PC-3 (cell line): ENCODE results near the gene CLDN24.

Experiments
- EZH2 ChIP-seq: fragments of 300-600 bp; sonication (generic); IDR thresholded peaks from one replicate; pipeline ENCODE4 v1.6.1; 2017; ENCODE audit warnings: antibody characterized with exemption, mild to moderate bottlenecking, low read length; ENCODE audit not compliant: unreplicated experiment
- EZH2phosphoT487 ChIP-seq: fragments of 300-600 bp; sonication (generic); IDR thresholded peaks from 2 replicates; pipeline ENCODE4 v1.6.1; 2018; ENCODE audit warnings: mild to moderate bottlenecking, antibody characterized with exemption, low read length, borderline replicate concordance
- TF ChIP-seq, protein P1 (sequence below): fragments of 300-600 bp; sonication (generic); conservative IDR thresholded peaks from 2 replicates; pipeline ENCODE4 v1.5.1; 2017; ENCODE audit warnings: antibody characterized with exemption, low read depth, mild to moderate bottlenecking, low read length

DNA sequence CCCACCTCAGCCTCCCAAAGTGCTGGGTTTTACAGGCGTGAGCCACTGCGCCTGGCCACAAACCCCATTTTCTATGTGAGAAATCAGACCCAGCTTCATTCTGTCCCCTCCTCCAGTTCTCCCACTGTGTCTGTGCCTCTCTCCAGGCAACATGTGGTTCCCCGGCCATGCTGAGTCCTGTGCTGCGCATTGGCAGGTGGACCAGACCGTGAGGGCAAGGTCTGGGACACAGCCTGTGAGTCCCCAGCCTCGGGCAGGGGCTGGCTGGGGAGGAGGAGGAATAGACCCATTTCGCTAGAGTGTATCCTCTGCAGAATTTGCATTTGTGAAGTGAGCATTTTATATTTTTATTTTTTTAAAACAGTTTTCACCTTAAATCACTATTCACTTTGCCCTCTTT, 21.5 kb upstream of the CLDN24 start:
- TF ChIP-seq, protein P1, sequence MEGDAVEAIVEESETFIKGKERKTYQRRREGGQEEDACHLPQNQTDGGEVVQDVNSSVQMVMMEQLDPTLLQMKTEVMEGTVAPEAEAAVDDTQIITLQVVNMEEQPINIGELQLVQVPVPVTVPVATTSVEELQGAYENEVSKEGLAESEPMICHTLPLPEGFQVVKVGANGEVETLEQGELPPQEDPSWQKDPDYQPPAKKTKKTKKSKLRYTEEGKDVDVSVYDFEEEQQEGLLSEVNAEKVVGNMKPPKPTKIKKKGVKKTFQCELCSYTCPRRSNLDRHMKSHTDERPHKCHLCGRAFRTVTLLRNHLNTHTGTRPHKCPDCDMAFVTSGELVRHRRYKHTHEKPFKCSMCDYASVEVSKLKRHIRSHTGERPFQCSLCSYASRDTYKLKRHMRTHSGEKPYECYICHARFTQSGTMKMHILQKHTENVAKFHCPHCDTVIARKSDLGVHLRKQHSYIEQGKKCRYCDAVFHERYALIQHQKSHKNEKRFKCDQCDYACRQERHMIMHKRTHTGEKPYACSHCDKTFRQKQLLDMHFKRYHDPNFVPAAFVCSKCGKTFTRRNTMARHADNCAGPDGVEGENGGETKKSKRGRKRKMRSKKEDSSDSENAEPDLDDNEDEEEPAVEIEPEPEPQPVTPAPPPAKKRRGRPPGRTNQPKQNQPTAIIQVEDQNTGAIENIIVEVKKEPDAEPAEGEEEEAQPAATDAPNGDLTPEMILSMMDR = no peak
- TF ChIP-seq EZH2phosphoT487 (no peak), EZH2 (no peak)
